Measurements from ENCODE around the gene LMAN2L.

LMAN2L gene

DNA sequence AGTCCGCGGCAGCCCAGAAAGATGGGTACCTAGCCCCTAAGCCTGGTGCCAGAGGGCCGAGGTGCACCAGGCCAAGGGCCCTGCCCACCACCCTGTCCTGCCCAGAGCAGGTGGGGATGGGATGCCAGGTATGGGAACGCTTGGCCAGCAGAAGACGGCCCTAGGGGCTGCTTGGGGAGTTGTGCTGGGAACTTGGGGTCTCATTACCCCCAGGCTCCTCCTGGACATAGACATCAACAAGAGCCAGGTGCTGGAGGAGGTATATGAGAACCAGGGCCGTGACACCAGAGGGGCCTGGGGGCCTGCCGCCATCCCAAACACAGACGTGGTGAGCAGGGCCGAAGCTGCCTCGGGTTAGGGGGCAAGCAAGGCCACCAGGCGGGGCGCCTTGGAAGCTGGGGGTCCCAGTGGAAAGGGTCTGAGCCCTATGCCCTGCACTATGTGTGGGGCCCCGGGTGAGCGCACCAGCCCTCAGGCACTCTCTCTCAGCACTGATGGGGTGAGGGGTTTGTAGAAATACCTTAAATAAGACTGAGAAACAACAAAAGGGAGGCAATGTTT is 50.4 kb downstream of the LMAN2L start:
- Histone ChIP-seq H3K9ac (ENCODE audit: low read depth, low read length) (no peak overlapping the region), H3K36me3 (ENCODE audit: control insufficient read depth, insufficient read depth, low read length) (no peaks in the 10 kb centered on the region), H3K9me3 (ENCODE audit: control insufficient read depth, insufficient read depth, low read length) (no peaks in the 10 kb centered on the region), H3K4me3 (ENCODE audit: low read depth, low read length) (no peak overlapping the region), H3K27me3 (ENCODE audit: control insufficient read depth, insufficient read depth, low read length) (no peaks in the 10 kb centered on the region), H3K4me1 (ENCODE audit: control insufficient read depth, insufficient read depth, low read length) (no peaks in the 10 kb centered on the region)

DNA sequence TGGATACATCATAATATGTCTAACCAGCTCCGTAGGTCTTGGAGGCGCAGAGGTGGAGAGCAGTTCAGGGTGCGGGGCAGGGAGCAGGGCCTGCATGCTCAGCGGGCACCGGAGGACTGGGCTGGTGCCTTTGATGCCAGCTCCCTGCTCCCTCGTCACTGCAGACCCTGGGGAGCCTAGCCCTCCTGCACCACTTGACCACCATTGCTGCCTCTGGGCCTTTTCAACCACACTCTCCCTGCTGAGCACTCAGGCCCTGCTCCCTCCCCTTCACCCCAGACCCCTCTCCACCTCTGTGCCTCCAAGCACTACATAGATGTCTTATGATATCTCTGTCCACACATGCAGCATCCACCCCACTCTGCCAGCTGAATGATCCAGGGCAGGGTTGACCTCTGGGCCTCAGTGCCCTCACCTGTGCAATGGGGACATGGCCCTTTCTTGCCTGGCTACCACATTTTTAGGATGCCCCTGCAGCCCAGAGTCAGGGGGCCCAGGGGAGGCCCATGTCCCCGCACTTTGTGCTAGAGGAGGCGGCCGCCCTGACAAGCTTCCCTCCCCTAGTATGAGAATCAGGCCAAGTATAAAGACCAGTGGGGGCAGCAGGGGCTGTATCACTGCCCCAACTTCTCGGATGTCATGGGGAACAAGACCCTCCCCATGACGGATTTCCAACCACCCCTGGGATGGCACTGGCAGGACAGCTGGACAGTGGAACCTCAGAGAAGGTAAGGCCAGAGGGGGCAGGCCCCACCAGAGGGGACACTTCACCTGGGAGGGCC is 51.0 kb downstream of the LMAN2L start:
- H3K27me3 ChIP-seq (ENCODE audit: control insufficient read depth, insufficient read depth, low read length), result no peaks in the 10 kb centered on the region
- H3K9me3 ChIP-seq (ENCODE audit: control insufficient read depth, insufficient read depth, low read length), result no peaks in the 10 kb centered on the region
- no peak overlapping the region for H3K9ac ChIP-seq (ENCODE audit: low read depth, low read length)
- H3K36me3 ChIP-seq (ENCODE audit: control insufficient read depth, insufficient read depth, low read length), result no peaks in the 10 kb centered on the region
- no peak overlapping the region for H3K4me3 ChIP-seq (ENCODE audit: low read depth, low read length)
- no peaks in the 10 kb centered on the region for H3K4me1 ChIP-seq (ENCODE audit: control insufficient read depth, insufficient read depth, low read length)

DNA sequence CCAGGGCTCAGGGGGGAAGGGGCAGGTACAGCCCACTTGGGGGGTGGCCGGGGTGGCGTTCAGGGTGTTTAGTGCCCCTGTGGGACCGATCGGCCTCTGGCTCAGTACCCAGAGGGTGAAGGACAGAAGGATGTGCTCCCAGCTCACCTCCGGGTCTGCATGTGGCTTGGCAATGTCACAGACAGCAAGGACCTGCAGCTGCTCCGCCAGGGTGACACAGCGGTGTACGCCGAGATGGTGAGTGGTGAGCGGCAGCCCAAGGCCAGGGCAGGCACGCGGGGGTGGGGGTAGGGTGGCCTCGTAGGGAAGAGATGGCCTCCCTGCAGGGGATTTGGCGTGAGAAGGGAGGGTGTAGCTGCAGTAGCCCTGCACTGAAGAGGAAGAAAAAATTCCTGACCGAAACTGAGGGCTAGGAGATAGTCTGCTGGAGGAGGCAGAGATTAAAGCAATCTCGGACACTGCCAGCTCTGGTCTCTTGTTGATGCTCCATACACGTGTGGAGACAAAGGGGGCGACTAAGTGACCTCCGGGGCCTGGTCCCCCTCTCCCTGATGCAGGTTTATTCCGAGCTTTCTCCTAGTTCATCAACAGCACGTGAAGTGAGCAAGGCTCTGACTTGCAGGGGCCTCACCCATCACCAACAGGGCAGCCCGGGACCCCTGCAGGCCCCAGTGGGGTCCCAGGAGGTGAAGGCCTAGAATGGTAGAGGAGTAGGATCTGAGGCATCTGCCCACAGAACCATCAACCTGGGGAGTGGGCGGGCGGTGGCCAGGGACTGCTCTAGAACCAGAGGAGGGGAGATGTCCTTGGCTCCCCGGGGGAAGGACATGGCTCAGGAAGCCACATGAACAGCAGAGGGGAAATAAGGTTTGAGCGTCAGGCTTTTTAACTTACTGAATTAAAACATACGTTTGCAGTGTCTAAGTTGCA is 51.9 kb downstream of the LMAN2L start:
- Histone ChIP-seq H3K36me3 (ENCODE audit: control insufficient read depth, insufficient read depth, low read length) (no peaks in the 10 kb centered on the region), H3K4me1 (ENCODE audit: control insufficient read depth, insufficient read depth, low read length) (no peaks in the 10 kb centered on the region), H3K27me3 (ENCODE audit: control insufficient read depth, insufficient read depth, low read length) (no peaks in the 10 kb centered on the region), H3K9ac (ENCODE audit: low read depth, low read length) (no peak overlapping the region), H3K9me3 (ENCODE audit: control insufficient read depth, insufficient read depth, low read length) (no peaks in the 10 kb centered on the region), H3K4me3 (ENCODE audit: low read depth, low read length) (no peak overlapping the region)

DNA sequence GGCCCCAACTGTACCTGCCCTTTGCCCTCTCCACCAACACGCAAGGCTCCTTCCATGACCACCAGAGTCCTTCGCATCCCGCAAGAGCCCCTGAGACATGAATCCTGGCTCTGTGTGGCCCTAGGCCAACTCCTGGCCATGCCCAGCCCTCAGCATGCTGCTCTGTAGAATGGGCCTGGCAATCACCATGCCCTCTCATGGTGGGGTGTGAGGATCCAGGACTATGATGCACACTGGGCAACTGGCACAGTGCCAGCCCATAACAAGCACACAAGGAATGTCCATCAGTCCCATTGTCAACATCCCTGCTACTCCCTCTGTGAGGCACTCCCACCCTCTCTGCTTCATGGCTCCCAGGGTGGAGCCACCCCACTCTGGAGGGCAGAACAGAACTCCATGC is 52.6 kb downstream of the LMAN2L start:
- Histone ChIP-seq H3K9me3 (ENCODE audit: control insufficient read depth, insufficient read depth, low read length) (no peaks in the 10 kb centered on the region), H3K4me3 (ENCODE audit: low read depth, low read length) (no peak overlapping the region), H3K36me3 (ENCODE audit: control insufficient read depth, insufficient read depth, low read length) (no peaks in the 10 kb centered on the region), H3K9ac (ENCODE audit: low read depth, low read length) (no peak overlapping the region), H3K27me3 (ENCODE audit: control insufficient read depth, insufficient read depth, low read length) (no peaks in the 10 kb centered on the region), H3K4me1 (ENCODE audit: control insufficient read depth, insufficient read depth, low read length) (no peaks in the 10 kb centered on the region)

DNA sequence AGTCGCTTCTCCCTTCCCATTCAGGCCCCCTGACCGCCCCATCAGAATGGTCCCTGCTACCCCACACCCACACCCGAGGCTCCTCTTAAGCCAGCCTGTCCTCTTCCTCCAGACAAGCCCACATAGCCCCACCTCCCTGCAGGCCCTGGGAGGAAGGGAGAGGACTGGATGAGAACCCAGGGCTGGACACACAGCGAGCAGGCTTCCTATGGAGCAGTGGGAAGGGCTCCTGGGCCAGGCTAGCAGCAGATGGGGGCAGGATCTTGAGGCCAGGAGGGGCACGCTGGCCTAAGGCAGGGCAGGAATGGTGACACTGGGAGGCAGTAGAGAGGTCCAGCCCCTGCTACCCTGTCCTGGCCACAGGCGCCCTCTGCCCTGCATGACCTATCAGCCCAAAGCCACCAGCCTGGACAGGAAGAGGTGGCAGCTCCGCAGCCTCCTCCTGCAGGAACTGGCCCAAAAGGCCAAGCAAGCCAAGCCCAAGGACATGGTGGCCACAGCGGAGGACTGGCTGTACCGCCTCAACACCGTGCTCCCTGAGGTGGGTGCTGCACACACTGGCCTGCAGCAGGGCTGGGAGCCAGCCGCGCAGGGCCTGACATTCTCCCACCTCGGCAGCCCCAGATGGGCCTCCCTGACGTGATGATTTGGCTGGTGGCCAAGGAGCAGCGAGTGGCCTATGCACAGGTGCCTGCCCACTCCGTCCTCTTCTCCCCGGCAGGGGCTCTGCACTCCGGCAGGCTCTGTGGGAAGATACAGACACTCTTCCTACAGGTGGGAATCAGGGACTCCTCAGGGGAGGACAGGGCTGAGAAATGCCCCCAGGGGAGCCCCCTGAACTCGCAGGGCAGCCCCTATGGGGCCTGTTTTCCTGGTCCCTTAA is 54.0 kb downstream of the LMAN2L start:
- no peaks in the 10 kb centered on the region for H3K36me3 ChIP-seq (ENCODE audit: control insufficient read depth, insufficient read depth, low read length)
- H3K27me3 ChIP-seq (ENCODE audit: control insufficient read depth, insufficient read depth, low read length), result no peaks in the 10 kb centered on the region
- H3K9ac ChIP-seq (ENCODE audit: low read depth, low read length), result no peak overlapping the region

DNA sequence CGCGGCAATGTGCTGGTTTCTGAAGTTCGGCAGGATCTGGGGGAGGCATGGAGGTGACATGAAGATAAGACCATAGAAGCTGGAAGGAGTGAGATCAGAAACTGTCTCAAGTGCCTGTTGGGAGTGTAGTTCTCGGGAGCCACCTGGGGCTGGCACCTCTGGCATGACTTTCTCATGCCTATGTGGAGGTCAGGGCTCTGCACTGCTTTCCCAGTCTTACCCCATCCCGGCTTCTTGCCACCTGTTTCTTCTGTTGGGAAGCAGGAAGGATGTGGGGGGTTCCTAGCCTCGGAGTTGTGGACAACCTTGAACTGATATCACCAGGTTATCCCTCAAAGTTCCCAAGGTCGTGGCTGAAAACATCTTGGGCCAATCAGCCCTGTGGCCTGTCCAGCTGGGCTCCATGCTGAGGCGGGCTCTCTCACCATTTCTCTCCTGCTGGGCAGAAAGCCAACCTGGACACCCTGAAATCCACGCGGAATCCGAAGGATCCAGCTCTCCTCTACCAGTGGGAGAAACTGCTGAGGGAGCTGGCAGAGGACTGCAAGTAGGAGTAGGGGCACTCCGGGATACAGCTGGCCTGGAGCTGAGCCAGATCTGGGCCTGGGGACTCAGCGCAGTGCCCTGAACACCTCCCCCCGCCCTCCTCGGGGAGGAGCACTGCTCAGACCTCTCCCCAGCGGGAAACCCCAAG is 54.8 kb downstream of the LMAN2L start:
- no peaks in the 10 kb centered on the region for H3K36me3 ChIP-seq (ENCODE audit: control insufficient read depth, insufficient read depth, low read length)
- H3K27me3 ChIP-seq (ENCODE audit: control insufficient read depth, insufficient read depth, low read length), result no peaks in the 10 kb centered on the region
- H3K4me1 ChIP-seq (ENCODE audit: control insufficient read depth, insufficient read depth, low read length), result no peaks in the 10 kb centered on the region
- H3K9me3 ChIP-seq (ENCODE audit: control insufficient read depth, insufficient read depth, low read length), result no peaks in the 10 kb centered on the region
- H3K4me3 ChIP-seq (ENCODE audit: low read depth, low read length), result no peak overlapping the region
- no peak overlapping the region for H3K9ac ChIP-seq (ENCODE audit: low read depth, low read length)

More for the DNA sequence above, 54.0 kb downstream of the LMAN2L start:
- no peaks in the 10 kb centered on the region for H3K4me1 ChIP-seq (ENCODE audit: control insufficient read depth, insufficient read depth, low read length)
- no peak overlapping the region for H3K4me3 ChIP-seq (ENCODE audit: low read depth, low read length)
- H3K9me3 ChIP-seq (ENCODE audit: control insufficient read depth, insufficient read depth, low read length), result no peaks in the 10 kb centered on the region

DNA sequence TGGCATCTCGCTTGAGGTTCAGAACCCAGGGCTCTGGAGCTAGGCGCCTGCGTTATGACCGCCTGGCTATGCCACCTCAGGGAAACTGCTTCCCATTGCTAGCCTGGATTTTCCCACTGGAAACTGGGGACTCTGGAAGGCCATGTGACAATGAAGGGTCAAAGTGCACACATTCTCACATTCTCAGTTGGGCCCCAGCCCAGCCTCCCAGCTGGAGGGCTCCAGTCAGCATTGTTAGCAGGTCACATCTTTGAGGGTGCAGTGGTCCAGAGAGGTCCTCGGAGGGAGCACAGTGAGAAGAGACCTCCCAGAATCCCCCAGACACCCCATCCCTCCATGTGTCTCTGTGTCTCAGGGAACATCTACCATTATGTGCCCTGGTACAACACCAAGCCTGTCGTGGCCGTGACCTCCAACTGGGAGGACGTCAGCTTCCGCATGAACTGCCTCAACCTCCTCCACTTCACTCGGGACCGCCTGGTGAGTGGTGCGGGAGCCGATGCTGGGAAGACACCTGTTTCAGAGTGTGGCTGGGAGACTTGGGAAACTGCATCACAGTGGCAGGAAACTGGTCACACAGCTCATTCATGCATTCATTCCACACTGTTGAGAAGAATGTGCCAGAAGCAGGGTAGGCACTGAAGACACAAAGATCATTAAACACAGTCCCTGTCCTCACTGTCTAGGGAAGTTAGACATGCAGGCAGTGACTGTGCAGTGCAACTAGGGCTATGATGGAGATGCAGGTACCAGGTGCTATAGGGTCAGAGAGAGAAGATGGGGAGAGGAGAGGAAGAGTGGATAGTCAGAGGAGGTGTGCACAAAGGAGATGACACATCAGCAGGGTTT is 55.7 kb downstream of the LMAN2L start:
- no peaks in the 10 kb centered on the region for H3K36me3 ChIP-seq (ENCODE audit: control insufficient read depth, insufficient read depth, low read length)
- no peak overlapping the region for H3K4me3 ChIP-seq (ENCODE audit: low read depth, low read length)
- no peaks in the 10 kb centered on the region for H3K9me3 ChIP-seq (ENCODE audit: control insufficient read depth, insufficient read depth, low read length)
- H3K4me1 ChIP-seq (ENCODE audit: control insufficient read depth, insufficient read depth, low read length), result peaks cover 2% of the 10 kb centered on the region
- H3K9ac ChIP-seq (ENCODE audit: low read depth, low read length), result no peak overlapping the region
- no peaks in the 10 kb centered on the region for H3K27me3 ChIP-seq (ENCODE audit: control insufficient read depth, insufficient read depth, low read length)

DNA sequence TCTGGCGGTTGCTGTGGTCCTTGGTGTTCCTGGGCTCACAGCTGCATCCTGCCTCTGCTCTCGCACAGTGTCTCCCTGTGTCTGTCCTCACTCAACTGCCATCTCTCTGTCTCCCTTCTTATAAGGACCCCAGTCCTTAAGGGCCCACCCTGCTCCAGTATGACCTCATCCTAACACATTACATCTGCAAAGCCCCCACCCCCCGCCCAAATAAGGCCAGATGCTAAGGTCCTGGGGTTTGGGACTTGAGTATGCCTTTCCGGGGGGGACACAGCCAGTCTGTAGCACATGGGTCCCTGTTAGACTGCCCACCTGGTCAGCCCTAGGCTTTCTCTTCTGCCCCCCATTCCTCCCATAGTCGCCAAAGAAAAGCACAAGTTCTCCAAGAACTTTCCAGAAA is 56.6 kb downstream of the LMAN2L start:
- no peak overlapping the region for H3K9ac ChIP-seq (ENCODE audit: low read depth, low read length)
- H3K4me3 ChIP-seq (ENCODE audit: low read depth, low read length), result no peak overlapping the region
- H3K27me3 ChIP-seq (ENCODE audit: control insufficient read depth, insufficient read depth, low read length), result no peaks in the 10 kb centered on the region
- no peaks in the 10 kb centered on the region for H3K9me3 ChIP-seq (ENCODE audit: control insufficient read depth, insufficient read depth, low read length)
- no peaks in the 10 kb centered on the region for H3K36me3 ChIP-seq (ENCODE audit: control insufficient read depth, insufficient read depth, low read length)
- H3K4me1 ChIP-seq (ENCODE audit: control insufficient read depth, insufficient read depth, low read length), result peaks cover 2% of the 10 kb centered on the region

DNA sequence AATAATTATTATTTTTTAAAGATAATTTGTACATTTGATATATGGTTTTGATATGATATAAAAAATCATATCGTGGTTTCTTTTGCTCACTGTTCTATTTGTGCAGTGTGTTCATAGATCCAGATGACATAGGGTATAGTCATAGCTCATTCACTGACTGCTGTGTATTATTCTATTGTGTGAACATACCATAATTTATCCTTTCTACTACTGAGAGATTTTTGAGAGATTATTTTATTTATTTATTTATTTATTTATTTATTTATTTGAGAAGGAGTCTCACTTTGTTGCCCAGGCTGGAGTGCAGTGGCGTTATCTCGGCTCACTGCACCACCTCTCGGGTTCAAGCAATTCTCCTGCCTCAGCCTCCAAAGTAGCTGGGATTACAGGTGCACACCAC is 58.3 kb downstream of the LMAN2L start:
- Histone ChIP-seq H3K9me3 (ENCODE audit: control insufficient read depth, insufficient read depth, low read length) (no peaks in the 10 kb centered on the region), H3K4me1 (ENCODE audit: control insufficient read depth, insufficient read depth, low read length) (peaks cover 2% of the 10 kb centered on the region), H3K27me3 (ENCODE audit: control insufficient read depth, insufficient read depth, low read length) (no peaks in the 10 kb centered on the region), H3K9ac (ENCODE audit: low read depth, low read length) (no peak overlapping the region), H3K36me3 (ENCODE audit: control insufficient read depth, insufficient read depth, low read length) (no peaks in the 10 kb centered on the region), H3K4me3 (ENCODE audit: low read depth, low read length) (no peak overlapping the region)

DNA sequence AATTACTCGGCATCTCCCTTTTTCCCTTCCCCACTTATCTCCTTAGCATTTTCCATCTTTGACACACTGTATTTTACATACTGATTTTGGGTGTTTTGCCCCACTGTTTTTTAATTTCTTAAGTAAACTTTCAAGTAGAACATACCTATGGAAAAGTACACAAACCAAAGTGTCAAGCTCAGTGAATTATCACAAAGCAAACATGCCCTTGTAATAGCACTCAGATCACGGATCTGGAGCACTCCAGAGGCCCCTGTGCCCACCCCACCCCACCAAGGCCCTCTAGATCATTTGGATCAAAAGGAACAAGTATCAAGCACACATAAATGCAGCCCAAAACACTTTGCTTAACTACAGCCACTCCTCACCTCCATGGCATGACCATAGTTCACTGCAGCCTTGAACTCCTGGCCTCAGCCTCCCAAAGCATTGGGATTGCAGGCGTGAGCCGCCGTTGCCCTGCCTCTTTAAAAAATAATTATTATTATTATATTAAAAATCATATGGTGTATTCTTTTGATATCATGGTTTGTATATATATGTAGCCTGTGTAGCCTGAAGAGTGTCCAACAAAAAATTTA is 59.2 kb downstream of the LMAN2L start:
- no peaks in the 10 kb centered on the region for H3K36me3 ChIP-seq (ENCODE audit: control insufficient read depth, insufficient read depth, low read length)
- no peaks in the 10 kb centered on the region for H3K9me3 ChIP-seq (ENCODE audit: control insufficient read depth, insufficient read depth, low read length)
- H3K27me3 ChIP-seq (ENCODE audit: control insufficient read depth, insufficient read depth, low read length), result no peaks in the 10 kb centered on the region
- H3K4me3 ChIP-seq (ENCODE audit: low read depth, low read length), result no peak overlapping the region
- H3K9ac ChIP-seq (ENCODE audit: low read depth, low read length), result no peak overlapping the region
- peaks cover 2% of the 10 kb centered on the region for H3K4me1 ChIP-seq (ENCODE audit: control insufficient read depth, insufficient read depth, low read length)

Measured in iPS-15b (cell line).